ENCODE results near the gene EPS8L2.

EPS8L2 gene

DNA sequence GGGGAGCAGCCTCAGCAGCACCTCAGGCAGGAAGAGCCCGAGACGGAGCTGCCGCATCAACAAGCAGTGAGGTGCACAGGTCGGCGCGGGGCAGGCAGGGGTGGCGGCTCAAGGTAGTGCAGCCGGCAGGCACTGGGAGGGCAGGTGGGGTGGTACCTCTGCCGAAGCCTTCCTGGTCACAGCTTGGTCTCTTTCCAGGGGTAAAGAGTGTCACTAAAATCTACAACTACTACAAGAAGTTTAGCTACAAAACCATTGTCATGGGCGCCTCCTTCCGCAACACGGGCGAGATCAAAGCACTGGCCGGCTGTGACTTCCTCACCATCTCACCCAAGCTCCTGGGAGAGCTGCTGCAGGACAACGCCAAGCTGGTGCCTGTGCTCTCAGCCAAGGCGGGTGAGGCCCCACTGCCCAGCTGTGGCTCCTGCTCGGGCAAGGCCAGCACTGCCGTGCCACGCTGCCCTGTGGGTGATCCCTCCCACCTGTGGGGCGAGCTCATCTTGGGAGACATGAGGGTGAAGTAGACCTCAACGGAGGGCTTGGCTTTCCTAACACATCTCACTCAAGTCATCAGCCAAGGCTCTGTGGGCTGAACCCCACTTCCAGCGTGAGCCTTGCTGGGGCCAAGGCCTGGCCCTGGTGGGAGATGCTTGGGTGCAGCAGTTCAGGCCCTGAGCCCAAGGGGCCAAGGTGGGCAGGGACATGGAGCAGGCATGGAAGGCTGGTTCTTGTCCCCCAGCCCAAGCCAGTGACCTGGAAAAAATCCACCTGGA, 57.7 kb downstream of the EPS8L2 start:
- H3K27me3 ChIP-seq (ENCODE audit: insufficient read depth, low read length), result no peaks in the 10 kb centered on the region
- H3K36me3 ChIP-seq (ENCODE audit: insufficient read depth, low read length), result peaks cover 2% of the 10 kb centered on the region; the same call in 1 of the 2 replicates
- no peak overlapping the region for H3K4me3 ChIP-seq (ENCODE audit: low read depth, low read length)
- no peak overlapping the region for H2AFZ ChIP-seq (ENCODE audit: low read length, unreplicated experiment)
- H3K79me2 ChIP-seq (ENCODE audit: control insufficient read depth, insufficient read depth, low read length, unreplicated experiment), result peaks cover 2% of the 10 kb centered on the region
- no peak overlapping the region for H3K27ac ChIP-seq (ENCODE audit: low read depth, low read length)
- H3K4me1 ChIP-seq (ENCODE audit: control insufficient read depth, insufficient read depth, low read length, unreplicated experiment), result peaks cover 13% of the 10 kb centered on the region

DNA sequence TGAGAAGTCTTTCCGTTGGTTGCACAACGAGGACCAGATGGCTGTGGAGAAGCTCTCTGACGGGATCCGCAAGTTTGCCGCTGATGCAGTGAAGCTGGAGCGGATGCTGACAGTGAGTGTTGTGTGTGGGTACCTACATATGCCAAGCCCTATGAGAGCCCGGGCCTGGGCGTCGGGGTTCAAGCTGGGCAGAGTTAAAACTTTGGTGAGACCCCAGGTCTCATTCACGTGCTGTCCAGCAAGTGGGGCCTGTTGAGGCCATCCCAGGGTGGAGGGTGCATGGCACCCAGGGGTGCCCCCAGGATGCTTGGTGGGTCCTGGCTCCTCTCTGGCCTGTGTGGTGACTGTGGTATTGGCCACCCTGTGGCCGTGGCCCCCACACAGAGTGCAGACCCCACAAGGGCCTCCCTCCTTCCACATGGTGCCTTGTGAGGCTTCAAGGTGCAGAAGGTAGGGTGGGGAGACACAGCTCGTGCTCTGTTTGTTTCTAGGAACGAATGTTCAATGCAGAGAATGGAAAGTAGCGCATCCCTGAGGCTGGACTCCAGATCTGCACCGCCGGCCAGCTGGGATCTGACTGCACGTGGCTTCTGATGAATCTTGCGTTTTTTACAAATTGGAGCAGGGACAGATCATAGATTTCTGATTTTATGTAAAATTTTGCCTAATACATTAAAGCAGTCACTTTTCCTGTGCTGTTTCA, 58.4 kb downstream of the EPS8L2 start:
- no peak overlapping the region for H2AFZ ChIP-seq (ENCODE audit: low read length, unreplicated experiment)

GRCh38 chr11:765025-765801, 59.2 kb downstream of the EPS8L2 start:
- H3K27me3 ChIP-seq (ENCODE audit: insufficient read depth, low read length), result no peaks in the 10 kb centered on the region
- no peak overlapping the region for H3K27ac ChIP-seq (ENCODE audit: low read depth, low read length)
- no peak overlapping the region for H2AFZ ChIP-seq (ENCODE audit: low read length, unreplicated experiment)
- H3K79me2 ChIP-seq (ENCODE audit: control insufficient read depth, insufficient read depth, low read length, unreplicated experiment), result peaks cover 2% of the 10 kb centered on the region
- H3K4me3 ChIP-seq (ENCODE audit: low read depth, low read length), result no peak overlapping the region
- peaks cover 13% of the 10 kb centered on the region for H3K4me1 ChIP-seq (ENCODE audit: control insufficient read depth, insufficient read depth, low read length, unreplicated experiment)
- peaks cover 8% of the 10 kb centered on the region; the same call in 1 of the 2 replicates for H3K36me3 ChIP-seq (ENCODE audit: insufficient read depth, low read length)

More for the DNA sequence above, 58.4 kb downstream of the EPS8L2 start:
- no peaks in the 10 kb centered on the region for H3K27me3 ChIP-seq (ENCODE audit: insufficient read depth, low read length)
- peaks cover 2% of the 10 kb centered on the region for H3K79me2 ChIP-seq (ENCODE audit: control insufficient read depth, insufficient read depth, low read length, unreplicated experiment)
- H3K36me3 ChIP-seq (ENCODE audit: insufficient read depth, low read length), result peaks cover 2% of the 10 kb centered on the region; the same call in 1 of the 2 replicates
- no peak overlapping the region for H3K27ac ChIP-seq (ENCODE audit: low read depth, low read length)
- H3K4me3 ChIP-seq (ENCODE audit: low read depth, low read length), result no peak overlapping the region
- H3K4me1 ChIP-seq (ENCODE audit: control insufficient read depth, insufficient read depth, low read length, unreplicated experiment), result peaks cover 13% of the 10 kb centered on the region

DNA sequence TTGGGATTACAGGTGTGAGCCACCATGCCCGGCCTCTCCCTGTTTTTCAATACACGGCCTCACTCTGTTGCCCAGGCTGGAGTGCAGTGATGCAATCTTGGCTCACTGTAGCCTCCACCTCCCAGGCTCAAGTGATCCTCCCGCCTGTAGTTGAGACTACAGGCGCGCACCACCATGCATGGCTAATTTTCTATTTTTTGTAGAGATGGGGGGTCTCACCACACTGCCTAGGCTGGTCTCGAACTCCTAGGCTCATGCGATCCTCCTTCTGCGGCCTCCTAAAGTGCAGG, 59.7 kb downstream of the EPS8L2 start:
- Histone ChIP-seq H3K4me1 (ENCODE audit: control insufficient read depth, insufficient read depth, low read length, unreplicated experiment) (peaks cover 13% of the 10 kb centered on the region), H3K36me3 (ENCODE audit: insufficient read depth, low read length) (peaks cover 13% of the 10 kb centered on the region; the same call in 1 of the 2 replicates), H2AFZ (ENCODE audit: low read length, unreplicated experiment) (no peak overlapping the region), H3K4me3 (ENCODE audit: low read depth, low read length) (no peak overlapping the region), H3K79me2 (ENCODE audit: control insufficient read depth, insufficient read depth, low read length, unreplicated experiment) (peaks cover 6% of the 10 kb centered on the region), H3K27ac (ENCODE audit: low read depth, low read length) (no peak overlapping the region), H3K27me3 (ENCODE audit: insufficient read depth, low read length) (no peaks in the 10 kb centered on the region)

GRCh38 chr11:766106-766935, 60.3 kb downstream of the EPS8L2 start:
- Histone ChIP-seq H3K27me3 (ENCODE audit: insufficient read depth, low read length) (no peaks in the 10 kb centered on the region), H3K36me3 (ENCODE audit: insufficient read depth, low read length) (peaks cover 13% of the 10 kb centered on the region; the same call in 1 of the 2 replicates), H3K27ac (ENCODE audit: low read depth, low read length) (no peak overlapping the region), H3K4me3 (ENCODE audit: low read depth, low read length) (no peak overlapping the region), H3K4me1 (ENCODE audit: control insufficient read depth, insufficient read depth, low read length, unreplicated experiment) (peaks cover 13% of the 10 kb centered on the region), H3K79me2 (ENCODE audit: control insufficient read depth, insufficient read depth, low read length, unreplicated experiment) (peaks cover 12% of the 10 kb centered on the region), H2AFZ (ENCODE audit: low read length, unreplicated experiment) (no peak overlapping the region)

GRCh38 chr11:766936-767210, 60.8 kb downstream of the EPS8L2 start:
- H3K27ac ChIP-seq (ENCODE audit: low read depth, low read length), result no peak overlapping the region
- H3K27me3 ChIP-seq (ENCODE audit: insufficient read depth, low read length), result no peaks in the 10 kb centered on the region
- H3K36me3 ChIP-seq (ENCODE audit: insufficient read depth, low read length), result peaks cover 11% of the 10 kb centered on the region; the same call in 1 of the 2 replicates
- H2AFZ ChIP-seq (ENCODE audit: low read length, unreplicated experiment), result no peak overlapping the region
- no peak overlapping the region for H3K4me3 ChIP-seq (ENCODE audit: low read depth, low read length)
- peaks cover 13% of the 10 kb centered on the region for H3K4me1 ChIP-seq (ENCODE audit: control insufficient read depth, insufficient read depth, low read length, unreplicated experiment)
- peaks cover 15% of the 10 kb centered on the region for H3K79me2 ChIP-seq (ENCODE audit: control insufficient read depth, insufficient read depth, low read length, unreplicated experiment)

DNA sequence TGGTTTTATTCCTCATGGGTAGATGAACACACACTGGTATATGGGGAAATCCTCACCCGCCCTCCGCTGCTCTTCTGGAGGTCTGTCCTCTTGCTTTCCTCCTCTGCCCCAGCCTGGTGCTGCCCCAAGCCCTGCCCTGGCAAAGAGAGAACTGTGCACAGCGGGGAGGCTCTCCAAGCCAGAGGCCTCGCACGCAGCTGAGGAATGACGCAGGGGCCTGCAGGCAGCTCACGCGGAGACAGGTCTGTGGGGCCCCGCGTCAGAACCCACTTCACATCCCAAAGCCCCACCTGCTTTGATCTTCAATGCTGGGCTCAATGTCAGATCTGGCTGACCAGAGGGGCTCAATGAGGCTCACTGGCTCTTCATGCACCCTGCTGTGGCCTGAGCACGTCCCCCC, 61.2 kb downstream of the EPS8L2 start:
- H3K36me3 ChIP-seq (ENCODE audit: insufficient read depth, low read length), result peaks cover 11% of the 10 kb centered on the region; the same call in 1 of the 2 replicates
- H2AFZ ChIP-seq (ENCODE audit: low read length, unreplicated experiment), result no peak overlapping the region
- peaks cover 10% of the 10 kb centered on the region for H3K4me1 ChIP-seq (ENCODE audit: control insufficient read depth, insufficient read depth, low read length, unreplicated experiment)
- no peak overlapping the region for H3K4me3 ChIP-seq (ENCODE audit: low read depth, low read length)
- no peak overlapping the region for H3K27ac ChIP-seq (ENCODE audit: low read depth, low read length)
- peaks cover 15% of the 10 kb centered on the region for H3K79me2 ChIP-seq (ENCODE audit: control insufficient read depth, insufficient read depth, low read length, unreplicated experiment)
- no peaks in the 10 kb centered on the region for H3K27me3 ChIP-seq (ENCODE audit: insufficient read depth, low read length)

- Histone ChIP-seq H3K4me1 (ENCODE audit: control insufficient read depth, insufficient read depth, low read length, unreplicated experiment) (peaks cover 10% of the 10 kb centered on the region), H3K36me3 (ENCODE audit: insufficient read depth, low read length) (peaks cover 11% of the 10 kb centered on the region; the same call in 1 of the 2 replicates), H3K4me3 (ENCODE audit: low read depth, low read length) (no peak overlapping the region), H2AFZ (ENCODE audit: low read length, unreplicated experiment) (no peak overlapping the region), H3K27me3 (ENCODE audit: insufficient read depth, low read length) (no peaks in the 10 kb centered on the region), H3K79me2 (ENCODE audit: control insufficient read depth, insufficient read depth, low read length, unreplicated experiment) (peaks cover 40% of the 10 kb centered on the region), H3K27ac (ENCODE audit: low read depth, low read length) (no peak overlapping the region)
Observed at GRCh38 chr11:769887-770641, 64.0 kb downstream of the EPS8L2 start.

DNA sequence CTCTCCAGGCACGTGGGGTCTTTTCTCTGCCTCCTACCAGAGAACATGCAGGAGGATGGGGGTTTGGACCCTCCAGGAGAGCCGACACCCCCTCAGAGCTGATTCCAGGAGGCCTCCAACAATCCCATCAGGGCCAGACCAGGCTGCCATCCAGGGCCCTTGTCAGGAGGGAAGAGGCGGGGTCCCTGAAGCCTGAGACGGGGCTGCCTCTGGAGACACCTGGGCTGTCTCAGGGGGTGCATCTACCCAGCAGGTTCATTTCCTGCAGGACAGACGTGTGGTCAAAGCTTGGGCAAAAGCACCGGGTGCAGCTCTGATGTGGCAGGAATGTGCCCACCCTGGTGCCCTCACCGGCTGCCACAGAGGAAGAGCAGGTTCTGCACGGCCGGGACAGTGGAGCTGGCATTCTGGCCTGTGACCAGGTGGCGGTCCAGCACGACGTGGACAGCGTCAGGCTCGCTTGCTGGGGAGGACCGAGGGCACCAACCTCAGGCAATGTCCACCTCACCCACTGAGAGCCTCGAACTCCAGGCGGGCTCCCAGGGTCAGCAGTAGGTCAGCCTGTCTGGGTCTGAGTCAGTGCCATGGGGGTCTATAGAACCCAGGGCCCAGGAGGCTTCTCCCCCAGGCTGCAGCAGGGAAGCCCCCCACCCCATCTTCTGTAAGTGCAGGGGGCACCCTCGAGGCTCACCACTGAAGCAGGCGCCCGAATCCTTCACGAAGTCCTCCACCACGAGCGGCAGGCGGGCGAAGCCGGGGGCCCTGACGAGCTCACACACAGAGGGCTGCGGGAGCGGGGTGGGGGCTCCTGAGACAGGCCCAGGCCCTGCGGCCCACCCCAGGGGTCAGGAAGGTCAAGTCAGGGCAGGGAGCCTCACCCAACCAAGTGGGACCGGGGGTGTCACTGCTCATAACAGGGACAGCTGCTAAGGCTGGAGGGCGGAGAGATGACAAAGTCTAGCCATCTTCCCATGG, 64.9 kb downstream of the EPS8L2 start:
- peaks cover 18% of the 10 kb centered on the region for H3K4me1 ChIP-seq (ENCODE audit: control insufficient read depth, insufficient read depth, low read length, unreplicated experiment)
- no peaks in the 10 kb centered on the region for H3K27me3 ChIP-seq (ENCODE audit: insufficient read depth, low read length)
- no peak overlapping the region for H2AFZ ChIP-seq (ENCODE audit: low read length, unreplicated experiment)
- H3K36me3 ChIP-seq (ENCODE audit: insufficient read depth, low read length), result peaks cover 11% of the 10 kb centered on the region; the same call in 1 of the 2 replicates
- no peak overlapping the region for H3K4me3 ChIP-seq (ENCODE audit: low read depth, low read length)
- peaks cover 49% of the 10 kb centered on the region for H3K79me2 ChIP-seq (ENCODE audit: control insufficient read depth, insufficient read depth, low read length, unreplicated experiment)
- no peak overlapping the region for H3K27ac ChIP-seq (ENCODE audit: low read depth, low read length)

Measured in ACC112 (cell line).